ENCODE measurements around the gene BRINP1. TPM values are rescaled to one million over a fixed set of nuclear protein-coding genes. Genes with fewer than 3 reads are reported as not detected.

BRINP1 gene
- not detected for total RNA-seq

GRCh38 chr9:119368681-119369581 is at the start of gene BRINP1:
Gene BRINP1, minus strand, starts transcription at chr9:119369435. Its CDS starts 56,080 bp downstream, at chr9:119313355.
- Mint-ChIP-seq H3K27me3 (peaks cover 33% of the 10 kb centered on the region), H3K27ac (no peak within 1 kb of the TSS), H3K9me3 (peaks cover 7% of the 10 kb centered on the region), H3K4me3 (no peak within 1 kb of the TSS), H3K4me1 (ENCODE audit: low read depth) (peaks cover 3% of the 10 kb centered on the region), H3K36me3 (peaks cover 1% of the 10 kb centered on the region)
- DNase-seq = no peak
- intact Hi-C loops (cut with micrococcal nuclease) = no loop called here
- ChIA-PET CTCF (no interaction called here), POLR2A (no interaction called here)

- intact Hi-C loops (cut with micrococcal nuclease) = no loop called here
- CTCF ChIA-PET = no interaction called here
- H3K27me3 Mint-ChIP-seq = no peaks in the 10 kb centered on the region
- H3K4me1 Mint-ChIP-seq (ENCODE audit: low read depth) = no peaks in the 10 kb centered on the region
- H3K36me3 Mint-ChIP-seq = no peaks in the 10 kb centered on the region
- peaks cover 3% of the 10 kb centered on the region for H3K9me3 Mint-ChIP-seq
- H3K4me3 Mint-ChIP-seq = no peak overlapping the region
- POLR2A ChIA-PET = no interaction called here
- no peak for DNase-seq
- H3K27ac Mint-ChIP-seq = no peak overlapping the region
These were observed 49.5 kb upstream of the BRINP1 start for GRCh38 chr9:119418721-119419120.

- intact Hi-C loops (cut with micrococcal nuclease) = no loop called here
- no peaks in the 10 kb centered on the region for H3K36me3 Mint-ChIP-seq
- DNase-seq = no peak
- H3K4me1 Mint-ChIP-seq (ENCODE audit: low read depth) = no peaks in the 10 kb centered on the region
- H3K4me3 Mint-ChIP-seq = no peak overlapping the region
- POLR2A ChIA-PET = no interaction called here
- no peaks in the 10 kb centered on the region for H3K27me3 Mint-ChIP-seq
- H3K27ac Mint-ChIP-seq = no peak overlapping the region
- CTCF ChIA-PET = no interaction called here
- peaks cover 5% of the 10 kb centered on the region for H3K9me3 Mint-ChIP-seq
These were observed 47.6 kb upstream of the BRINP1 start for GRCh38 chr9:119416793-119417192.

DNA sequence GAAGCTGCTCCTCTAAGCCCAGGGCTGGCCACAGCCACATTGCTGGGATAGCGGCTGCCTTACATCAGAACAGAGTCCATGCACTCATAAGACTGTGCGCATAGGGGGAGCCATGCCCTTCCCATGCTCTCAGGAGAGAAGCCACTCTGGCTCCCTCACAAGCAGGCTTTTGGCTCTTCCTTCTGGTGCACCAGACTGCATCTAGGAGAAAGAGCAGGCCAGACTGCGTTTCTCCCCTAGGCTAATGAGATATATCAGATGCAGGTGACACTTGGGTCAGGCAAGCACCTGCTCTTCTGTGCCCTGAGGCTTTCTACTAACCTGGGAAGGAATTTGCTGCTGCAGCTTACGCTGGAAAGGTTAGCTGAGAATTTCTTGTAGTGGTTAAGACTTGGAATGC is 43.2 kb upstream of the BRINP1 start:
- no peak overlapping the region for H3K4me3 Mint-ChIP-seq
- intact Hi-C loops (cut with micrococcal nuclease) = no loop called here
- no peak for DNase-seq
- H3K27me3 Mint-ChIP-seq = no peaks in the 10 kb centered on the region
- H3K27ac Mint-ChIP-seq = no peak overlapping the region
- ChIA-PET CTCF (no interaction called here), POLR2A (no interaction called here)
- no peaks in the 10 kb centered on the region for H3K4me1 Mint-ChIP-seq (ENCODE audit: low read depth)
- H3K9me3 Mint-ChIP-seq = peaks cover 9% of the 10 kb centered on the region
- H3K36me3 Mint-ChIP-seq = no peaks in the 10 kb centered on the region

GRCh38 chr9:119409552-119409951 is 40.3 kb upstream of the BRINP1 start:
- no peak for DNase-seq

DNA sequence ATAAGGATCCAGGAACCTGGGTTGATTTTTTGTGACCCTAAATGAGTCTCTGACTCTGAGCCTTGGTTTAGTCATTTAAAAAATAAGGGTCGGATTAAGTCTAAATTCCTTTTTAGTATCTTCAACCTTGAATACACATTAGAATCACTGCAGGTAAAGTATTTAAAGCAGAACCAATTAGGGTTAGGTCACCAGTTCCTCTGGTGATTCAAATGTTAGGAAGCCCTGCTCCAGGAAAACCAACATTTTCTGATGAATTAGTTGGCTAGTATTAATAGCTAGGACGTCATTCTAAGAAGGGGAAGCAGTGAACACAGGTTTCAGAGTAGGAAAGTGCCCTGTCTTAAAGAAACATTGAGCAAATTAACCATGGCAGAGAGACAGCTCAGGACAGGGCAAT is 31.4 kb upstream of the BRINP1 start:
- CTCF ChIA-PET = no interaction called here
- intact Hi-C loops (cut with micrococcal nuclease) = no loop called here
- H3K4me3 Mint-ChIP-seq = no peak overlapping the region
- DNase-seq = no peak
- no peak overlapping the region for H3K27ac Mint-ChIP-seq
- POLR2A ChIA-PET = no interaction called here
- H3K4me1 Mint-ChIP-seq (ENCODE audit: low read depth) = no peaks in the 10 kb centered on the region
- no peaks in the 10 kb centered on the region for H3K36me3 Mint-ChIP-seq
- H3K9me3 Mint-ChIP-seq = no peaks in the 10 kb centered on the region
- H3K27me3 Mint-ChIP-seq = no peaks in the 10 kb centered on the region

More at GRCh38 chr9:119409552-119409951, 40.3 kb upstream of the BRINP1 start:
- intact Hi-C loops (cut with micrococcal nuclease) = no loop called here
- POLR2A ChIA-PET = no interaction called here
- Mint-ChIP-seq H3K27me3 (no peaks in the 10 kb centered on the region), H3K36me3 (no peaks in the 10 kb centered on the region), H3K27ac (no peak overlapping the region), H3K9me3 (peaks cover 6% of the 10 kb centered on the region), H3K4me3 (no peak overlapping the region), H3K4me1 (ENCODE audit: low read depth) (no peaks in the 10 kb centered on the region)
- CTCF ChIA-PET = no interaction called here

DNA sequence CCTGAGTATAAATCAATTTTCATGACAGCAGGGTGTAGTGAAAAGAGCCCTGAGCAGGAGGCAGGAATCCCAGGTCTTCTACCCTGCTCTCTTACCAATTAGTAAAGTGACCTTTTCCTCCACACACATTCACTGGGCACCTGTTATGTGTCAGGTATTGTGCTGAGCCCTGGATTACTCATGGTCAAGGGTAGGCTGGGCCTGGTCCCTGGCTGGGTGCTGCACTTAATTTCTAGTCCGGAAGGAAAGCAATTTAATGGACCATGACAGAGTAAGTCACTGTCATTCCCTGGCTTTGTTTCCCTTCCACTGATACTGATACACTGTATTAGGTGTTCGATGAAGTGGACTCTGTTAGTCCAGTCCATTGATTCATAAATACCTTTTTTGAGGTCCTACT is 29.1 kb upstream of the BRINP1 start:
- Mint-ChIP-seq H3K4me1 (ENCODE audit: low read depth) (no peaks in the 10 kb centered on the region), H3K27me3 (no peaks in the 10 kb centered on the region), H3K36me3 (no peaks in the 10 kb centered on the region), H3K27ac (no peak overlapping the region), H3K9me3 (peaks cover under 1% of the 10 kb centered on the region), H3K4me3 (no peak overlapping the region)
- POLR2A ChIA-PET = no interaction called here
- intact Hi-C loops (cut with micrococcal nuclease) = no loop called here
- DNase-seq = no peak
- CTCF ChIA-PET = no interaction called here

DNA sequence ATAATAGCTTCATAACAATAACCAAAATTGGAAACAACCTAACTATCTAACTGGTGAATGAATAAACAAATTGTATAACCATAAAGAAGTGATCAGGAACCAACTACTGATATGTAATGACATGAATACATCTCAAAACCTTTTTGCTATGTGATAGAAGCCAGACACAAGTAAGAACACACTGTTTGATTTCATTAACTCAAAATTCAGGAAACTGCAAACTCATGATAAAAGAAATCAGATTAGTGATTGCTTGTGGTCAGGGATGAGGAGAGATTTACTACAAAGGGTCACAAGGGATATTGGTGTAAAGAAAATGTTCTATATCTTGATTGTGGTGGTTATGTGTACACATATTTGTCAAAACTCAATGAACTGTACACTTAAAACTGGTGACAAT is 22.6 kb upstream of the BRINP1 start:
- ChIA-PET CTCF (no interaction called here), POLR2A (no interaction called here)
- no peak overlapping the region for H3K27ac Mint-ChIP-seq
- intact Hi-C loops (cut with micrococcal nuclease) = no loop called here
- H3K4me3 Mint-ChIP-seq = no peak overlapping the region
- no peaks in the 10 kb centered on the region for H3K36me3 Mint-ChIP-seq
- H3K4me1 Mint-ChIP-seq (ENCODE audit: low read depth) = no peaks in the 10 kb centered on the region
- DNase-seq = no peak
- H3K27me3 Mint-ChIP-seq = no peaks in the 10 kb centered on the region
- H3K9me3 Mint-ChIP-seq = peaks cover 3% of the 10 kb centered on the region

- Mint-ChIP-seq H3K27ac (no peak overlapping the region), H3K27me3 (peaks cover 4% of the 10 kb centered on the region), H3K4me1 (ENCODE audit: low read depth) (no peaks in the 10 kb centered on the region), H3K9me3 (peaks cover 8% of the 10 kb centered on the region), H3K4me3 (no peak overlapping the region), H3K36me3 (no peaks in the 10 kb centered on the region)
- POLR2A ChIA-PET = no interaction called here
- intact Hi-C loops (cut with micrococcal nuclease) = no loop called here
- CTCF ChIA-PET = no interaction called here
- no peak for DNase-seq
These were observed 6.7 kb upstream of the BRINP1 start for GRCh38 chr9:119375892-119376291.

GRCh38 chr9:119372951-119373350 is 3.7 kb upstream of the BRINP1 start:
- POLR2A ChIA-PET = no interaction called here
- intact Hi-C loops (cut with micrococcal nuclease) = no loop called here
- H3K27ac Mint-ChIP-seq = no peak overlapping the region

DNA sequence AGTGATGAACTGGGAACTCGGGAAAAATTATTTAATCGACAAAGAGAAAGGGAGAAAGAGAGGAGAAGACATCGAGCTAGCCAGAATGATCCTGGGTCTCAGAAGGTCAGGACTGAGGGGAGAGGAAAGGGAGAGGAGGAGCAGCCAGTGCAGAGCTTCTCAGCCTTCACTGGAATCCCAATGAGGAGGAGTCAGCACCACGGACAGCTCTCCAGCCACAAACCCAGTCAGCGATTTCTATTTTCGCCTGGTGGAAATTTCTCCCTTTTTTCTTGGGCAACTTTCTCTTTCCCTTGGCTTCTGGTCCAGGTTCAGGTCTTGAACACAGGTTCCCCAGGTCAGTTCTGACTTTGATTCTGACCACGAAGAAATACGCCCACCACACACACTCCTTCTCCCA is 1.6 kb upstream of the BRINP1 start:
- intact Hi-C loops (cut with micrococcal nuclease) = no loop called here
- peaks cover 33% of the 10 kb centered on the region for H3K27me3 Mint-ChIP-seq
- H3K36me3 Mint-ChIP-seq = peaks cover 1% of the 10 kb centered on the region
- H3K27ac Mint-ChIP-seq = no peak overlapping the region
- no peak overlapping the region for H3K4me3 Mint-ChIP-seq
- H3K9me3 Mint-ChIP-seq = peaks cover 13% of the 10 kb centered on the region
- DNase-seq = no peak
- peaks cover 3% of the 10 kb centered on the region for H3K4me1 Mint-ChIP-seq (ENCODE audit: low read depth)
- ChIA-PET POLR2A (no interaction called here), CTCF (no interaction called here)

More at GRCh38 chr9:119372951-119373350, 3.7 kb upstream of the BRINP1 start:
- H3K36me3 Mint-ChIP-seq = peaks cover 1% of the 10 kb centered on the region
- peaks cover 13% of the 10 kb centered on the region for H3K9me3 Mint-ChIP-seq
- peaks cover 23% of the 10 kb centered on the region for H3K27me3 Mint-ChIP-seq
- DNase-seq = no peak
- H3K4me1 Mint-ChIP-seq (ENCODE audit: low read depth) = peaks cover 3% of the 10 kb centered on the region
- CTCF ChIA-PET = no interaction called here
- H3K4me3 Mint-ChIP-seq = no peak overlapping the region

GRCh38 chr9:119369680-119370366 is 588 bp upstream of the BRINP1 start:
- peaks cover 33% of the 10 kb centered on the region for H3K27me3 Mint-ChIP-seq
- H3K4me3 Mint-ChIP-seq = no peak overlapping the region
- intact Hi-C loops (cut with micrococcal nuclease) = no loop called here

DNA sequence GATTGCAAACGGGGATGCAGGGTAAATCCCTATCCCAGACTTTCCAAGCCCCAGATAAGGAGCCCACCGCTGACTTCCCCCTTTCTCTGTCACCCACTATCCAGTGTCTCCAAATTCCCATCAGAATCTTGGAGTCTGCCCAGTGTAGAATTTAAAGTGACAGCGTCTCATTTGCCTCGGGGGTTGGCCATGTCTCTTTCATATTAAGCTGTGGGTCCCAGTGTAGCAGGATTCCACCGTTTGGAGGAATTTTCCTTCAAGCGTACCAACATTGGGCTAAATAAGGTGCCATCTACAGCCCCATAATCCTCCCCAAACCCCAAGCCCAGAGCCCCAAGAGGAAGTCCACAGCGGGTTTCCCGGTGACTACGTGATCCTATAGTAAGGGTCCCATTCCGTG is 1.1 kb downstream of the BRINP1 start:
- POLR2A ChIA-PET = no interaction called here
- intact Hi-C loops (cut with micrococcal nuclease) = no loop called here
- DNase-seq = no peak
- peaks cover 7% of the 10 kb centered on the region for H3K9me3 Mint-ChIP-seq
- H3K27ac Mint-ChIP-seq = no peak overlapping the region
- H3K27me3 Mint-ChIP-seq = peaks cover 33% of the 10 kb centered on the region
- H3K36me3 Mint-ChIP-seq = peaks cover 1% of the 10 kb centered on the region
- peaks cover 3% of the 10 kb centered on the region for H3K4me1 Mint-ChIP-seq (ENCODE audit: low read depth)
- CTCF ChIA-PET = no interaction called here
- H3K4me3 Mint-ChIP-seq = no peak overlapping the region

More at GRCh38 chr9:119369680-119370366, 588 bp upstream of the BRINP1 start:
- H3K4me1 Mint-ChIP-seq (ENCODE audit: low read depth) = peaks cover 3% of the 10 kb centered on the region
- CTCF ChIA-PET = no interaction called here
- POLR2A ChIA-PET = no interaction called here
- H3K36me3 Mint-ChIP-seq = peaks cover 1% of the 10 kb centered on the region
- H3K27ac Mint-ChIP-seq = no peak overlapping the region
- no peak for DNase-seq
- peaks cover 13% of the 10 kb centered on the region for H3K9me3 Mint-ChIP-seq
